OCI-M1 (cell line): ENCODE results near the gene AEBP1.

Experiments used
- DNase-seq: peaks from one replicate; lab custom pipeline; 2025; lab: John Stamatoyannopoulos, UW

The AEBP1 gene

GRCh38 chr7:44066494-44067063 lies 37.6 kb upstream of the AEBP1 start:
- no peak for DNase-seq

GRCh38 chr7:44067064-44067951 lies 36.8 kb upstream of the AEBP1 start:
- peak; percentile 5 for DNase-seq

GRCh38 chr7:44068054-44068453 lies 36.1 kb upstream of the AEBP1 start:
- no peak for DNase-seq

GRCh38 chr7:44071726-44072363 lies 32.3 kb upstream of the AEBP1 start:
- no peak for DNase-seq

GRCh38 chr7:44072364-44073231 lies 31.5 kb upstream of the AEBP1 start:
- peak; percentile 51 for DNase-seq

GRCh38 chr7:44073664-44074348 lies 30.3 kb upstream of the AEBP1 start:
- DNase-seq, result no peak

- DNase-seq, result no peak
Observed at GRCh38 chr7:44074349-44074695, 29.8 kb upstream of the AEBP1 start.

- no peak for DNase-seq
Observed at GRCh38 chr7:44075296-44076075, 28.7 kb upstream of the AEBP1 start.

GRCh38 chr7:44076101-44076895 lies 27.8 kb upstream of the AEBP1 start:
- DNase-seq, result no peak

GRCh38 chr7:44077061-44077460 lies 27.1 kb upstream of the AEBP1 start:
- no peak for DNase-seq

- DNase-seq, result no peak
Observed at GRCh38 chr7:44077681-44078091, 26.5 kb upstream of the AEBP1 start.

GRCh38 chr7:44078521-44078920 lies 25.6 kb upstream of the AEBP1 start:
- no peak for DNase-seq

GRCh38 chr7:44079331-44080021 lies 24.7 kb upstream of the AEBP1 start:
- no peak for DNase-seq

GRCh38 chr7:44080118-44080517 lies 24.0 kb upstream of the AEBP1 start:
- DNase-seq, result no peak

GRCh38 chr7:44080686-44081265 lies 23.4 kb upstream of the AEBP1 start:
- DNase-seq, result no peak

- peak; percentile 84 for DNase-seq
Observed at GRCh38 chr7:44081266-44081748, 22.8 kb upstream of the AEBP1 start.

- DNase-seq, result peak; percentile 97
Observed at GRCh38 chr7:44082541-44083207, 21.5 kb upstream of the AEBP1 start.

- DNase-seq, result no peak
Observed at GRCh38 chr7:44083796-44084195, 20.3 kb upstream of the AEBP1 start.
